PC-3 (cell line): ENCODE results near the gene TEDDM1. TPM values are rescaled to one million over a fixed set of nuclear protein-coding genes. Genes with fewer than 3 reads are reported as not detected.
A peak's percentile ranks its signal among the peaks of the same experiment; 100 is the strongest.

Experiments used
- ATAC-seq: fragments of 200-7000 bp; cut with Tn5 transposase; 2 replicates; pipeline ENCODE4 v1.9.1; 2020; ENCODE audit warnings: mild to moderate bottlenecking, moderate library complexity
- BruUV-seq: library from RNA; stranded (reverse); fragments of 400-500 nt; replicated peaks from 2 replicates; lab custom pipeline; 2021; lab: Mats Ljungman, UMichigan
- CTCF ChIA-PET: fragments of 300-600 bp; sonication (Branson Sonifier 250); formaldehyde crosslinking; loops from one replicate; lab custom pipeline; 2022; ENCODE audit warnings: antibody characterized with exemption; lab: Charles Lee
- POLR2A ChIA-PET: fragments of 300-600 bp; sonication (Branson Sonifier 250); formaldehyde crosslinking; loops from one replicate; lab custom pipeline; 2022; ENCODE audit warnings: antibody characterized with exemption; ENCODE audit not compliant: unreplicated experiment; lab: Charles Lee
- DNase-seq: peaks from one replicate; pipeline ENCODE4 v3.0.0-alpha.2; 2015
- H2AFZ ChIP-seq: fragments of 300-600 bp; sonication (generic); 2 replicates; pipeline ENCODE4 v1.6.0; 2016; ENCODE audit warnings: antibody characterized with exemption, low read length
- H3F3A ChIP-seq: fragments of 300-600 bp; sonication (generic); one replicate; pipeline ENCODE4 v1.6.0; 2017; ENCODE audit warnings: antibody characterized with exemption, low read length, control low read depth, mild to moderate bottlenecking; ENCODE audit not compliant: unreplicated experiment
- H3K27ac ChIP-seq: fragments of 300-600 bp; sonication (generic); 2 replicates; pipeline ENCODE4 v1.5.1; 2016; ENCODE audit warnings: mild to moderate bottlenecking, low read length
- H3K27me3 ChIP-seq: fragments of 300-600 bp; sonication (generic); 2 replicates; pipeline ENCODE4 v1.6.1; 2016; ENCODE audit warnings: low read length, mixed read lengths
- H3K36me3 ChIP-seq: fragments of 300-600 bp; sonication (generic); 2 replicates; pipeline ENCODE4 v1.6.1; 2016; ENCODE audit warnings: low read depth, mixed run types, low read length, mixed read lengths
- H3K4me1 ChIP-seq: fragments of 300-600 bp; sonication (generic); 2 replicates; pipeline ENCODE4 v1.5.1; 2016; ENCODE audit warnings: low read length; ENCODE audit not compliant: insufficient read depth
- H3K4me2 ChIP-seq: fragments of 300-600 bp; sonication (generic); 2 replicates; pipeline ENCODE4 v1.6.0; 2016; ENCODE audit warnings: low read length
- H3K4me3 ChIP-seq: fragments of 300-600 bp; sonication (generic); 2 replicates; pipeline ENCODE4 v1.5.1; 2016; ENCODE audit warnings: mild to moderate bottlenecking, low read length, mixed read lengths
- H3K79me2 ChIP-seq: fragments of 300-600 bp; sonication (generic); 2 replicates; pipeline ENCODE4 v1.6.1; 2017; ENCODE audit warnings: low read length, mixed read lengths
- H3K9ac ChIP-seq: fragments of 300-600 bp; sonication (generic); 2 replicates; pipeline ENCODE4 v1.6.0; 2016; ENCODE audit warnings: mild to moderate bottlenecking, low read length
- H3K9me2 ChIP-seq: fragments of 300-600 bp; sonication (generic); replicated peaks from 2 replicates; pipeline ENCODE4 v1.6.1; 2016; ENCODE audit warnings: mixed run types, low read length, mixed read lengths
- H3K9me3 ChIP-seq: fragments of 300-600 bp; sonication (generic); 2 replicates; pipeline ENCODE4 v1.6.1; 2016; ENCODE audit warnings: low read length, mixed read lengths
- H4K20me1 ChIP-seq: fragments of 300-600 bp; sonication (generic); 2 replicates; pipeline ENCODE4 v1.6.1; 2016; ENCODE audit warnings: low read length, mixed read lengths
- EZH2 ChIP-seq: fragments of 300-600 bp; sonication (generic); IDR thresholded peaks from one replicate; pipeline ENCODE4 v1.6.1; 2017; ENCODE audit warnings: antibody characterized with exemption, mild to moderate bottlenecking, low read length; ENCODE audit not compliant: unreplicated experiment
- EZH2phosphoT487 ChIP-seq: fragments of 300-600 bp; sonication (generic); IDR thresholded peaks from 2 replicates; pipeline ENCODE4 v1.6.1; 2018; ENCODE audit warnings: mild to moderate bottlenecking, antibody characterized with exemption, low read length, borderline replicate concordance
- intact Hi-C: fragments of 100-400 bp; cut with micrococcal nuclease; formaldehyde crosslinking; loops from 2 replicates; pipeline ENCODE4 v1.9.0; 2023
- total RNA-seq: library from RNA; depleted of rRNA; stranded (reverse); fragments of >200 nt; gene quantifications from 2 replicates; pipeline ENCODE4 v1.2.3, GENCODE V29; 2014
- TF ChIP-seq, protein P1 (sequence below): fragments of 300-600 bp; sonication (generic); conservative IDR thresholded peaks from 2 replicates; pipeline ENCODE4 v1.5.1; 2017; ENCODE audit warnings: antibody characterized with exemption, low read depth, mild to moderate bottlenecking, low read length

The TEDDM1 gene
- total RNA-seq, 1 experiment from 2014 or later = not detected

DNA sequence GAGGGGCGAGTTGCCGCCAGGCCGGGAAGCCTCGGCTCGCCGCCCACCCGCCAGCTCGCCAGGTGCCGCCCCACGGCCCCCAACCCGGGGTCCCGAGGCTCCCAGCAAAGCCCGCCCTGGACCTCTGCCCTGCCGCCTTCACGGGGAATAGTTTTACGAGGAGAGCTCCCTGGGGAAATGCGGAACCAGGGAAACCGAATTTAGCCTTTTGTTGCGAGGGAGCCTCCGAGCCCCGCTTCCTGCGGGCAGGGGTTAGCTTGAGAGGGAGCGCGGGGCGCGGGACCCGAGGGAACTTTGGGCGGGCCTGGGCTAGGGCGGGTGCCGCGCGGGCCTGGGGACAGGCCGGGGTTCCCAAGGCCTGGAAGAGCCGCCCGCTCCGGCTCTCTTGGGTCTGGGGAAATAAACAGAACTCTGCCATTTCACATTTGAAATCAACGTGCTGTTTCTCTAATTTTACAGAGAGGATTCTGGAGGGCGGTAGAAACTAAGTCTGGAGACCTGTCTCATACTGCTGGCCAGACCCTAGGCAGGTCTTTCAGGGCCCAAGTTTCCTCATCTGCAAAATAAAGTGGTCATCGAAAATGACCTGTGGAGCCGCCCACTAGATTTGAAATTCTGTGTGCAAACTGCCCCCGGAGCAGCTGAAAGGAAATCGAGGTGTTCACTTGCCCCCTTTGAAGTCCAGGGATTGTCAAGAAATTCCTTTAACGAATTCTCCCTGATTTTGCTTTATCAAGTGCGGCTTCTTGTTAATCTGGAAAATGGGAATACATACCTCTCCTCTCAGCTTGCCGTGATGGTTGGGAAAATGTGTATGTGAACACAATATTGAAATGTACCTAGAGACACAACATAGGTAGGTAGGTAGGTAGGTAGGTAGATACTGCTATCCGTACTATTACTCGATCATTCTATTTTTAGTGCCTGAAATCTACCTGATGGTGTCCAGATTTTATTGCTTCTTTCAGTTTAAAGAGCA, 8.1 kb downstream of the TEDDM1 start:
- peaks cover 31% of the 10 kb centered on the region for H4K20me1 ChIP-seq
- DNase-seq (peak; percentile 15), ATAC-seq (peak; percentile 21)
- POLR2A ChIA-PET = interaction anchor here (0.6 to 1.0 kb wide), 3 partner anchors 71 to 284 kb away, joined by 3 to 5 read pairs (median 4); no protein-coding TSS in a partner anchor
- H3K4me3 ChIP-seq = peak overlapping the region; percentile 95
- peak overlapping the region; percentile 92 for H3K9ac ChIP-seq
- H3K9me2 ChIP-seq = no peaks in the 10 kb centered on the region
- CTCF ChIA-PET = no interaction called here
- peak overlapping the region; percentile 97 for H3K4me2 ChIP-seq
- H3K27me3 ChIP-seq = no peaks in the 10 kb centered on the region
- H3K36me3 ChIP-seq = peaks cover 15% of the 10 kb centered on the region
- intact Hi-C loops = loop anchor here (5.0 kb wide), 1 partner anchor 90 kb away; no protein-coding TSS in a partner anchor
- H3F3A ChIP-seq = no peaks in the 10 kb centered on the region
- TSS peak; percentile 59 for BruUV-seq
- peaks cover 40% of the 10 kb centered on the region for H3K79me2 ChIP-seq
- peak overlapping the region; percentile 73 for H3K27ac ChIP-seq
- no peak for TF ChIP-seq EZH2
- TF ChIP-seq EZH2phosphoT487 = no peak
- TF ChIP-seq, protein P1, sequence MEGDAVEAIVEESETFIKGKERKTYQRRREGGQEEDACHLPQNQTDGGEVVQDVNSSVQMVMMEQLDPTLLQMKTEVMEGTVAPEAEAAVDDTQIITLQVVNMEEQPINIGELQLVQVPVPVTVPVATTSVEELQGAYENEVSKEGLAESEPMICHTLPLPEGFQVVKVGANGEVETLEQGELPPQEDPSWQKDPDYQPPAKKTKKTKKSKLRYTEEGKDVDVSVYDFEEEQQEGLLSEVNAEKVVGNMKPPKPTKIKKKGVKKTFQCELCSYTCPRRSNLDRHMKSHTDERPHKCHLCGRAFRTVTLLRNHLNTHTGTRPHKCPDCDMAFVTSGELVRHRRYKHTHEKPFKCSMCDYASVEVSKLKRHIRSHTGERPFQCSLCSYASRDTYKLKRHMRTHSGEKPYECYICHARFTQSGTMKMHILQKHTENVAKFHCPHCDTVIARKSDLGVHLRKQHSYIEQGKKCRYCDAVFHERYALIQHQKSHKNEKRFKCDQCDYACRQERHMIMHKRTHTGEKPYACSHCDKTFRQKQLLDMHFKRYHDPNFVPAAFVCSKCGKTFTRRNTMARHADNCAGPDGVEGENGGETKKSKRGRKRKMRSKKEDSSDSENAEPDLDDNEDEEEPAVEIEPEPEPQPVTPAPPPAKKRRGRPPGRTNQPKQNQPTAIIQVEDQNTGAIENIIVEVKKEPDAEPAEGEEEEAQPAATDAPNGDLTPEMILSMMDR = no peak
- peak overlapping the region; percentile 83 for H2AFZ ChIP-seq
- peaks cover 16% of the 10 kb centered on the region for H3K4me1 ChIP-seq
- H3K9me3 ChIP-seq = no peaks in the 10 kb centered on the region

DNA sequence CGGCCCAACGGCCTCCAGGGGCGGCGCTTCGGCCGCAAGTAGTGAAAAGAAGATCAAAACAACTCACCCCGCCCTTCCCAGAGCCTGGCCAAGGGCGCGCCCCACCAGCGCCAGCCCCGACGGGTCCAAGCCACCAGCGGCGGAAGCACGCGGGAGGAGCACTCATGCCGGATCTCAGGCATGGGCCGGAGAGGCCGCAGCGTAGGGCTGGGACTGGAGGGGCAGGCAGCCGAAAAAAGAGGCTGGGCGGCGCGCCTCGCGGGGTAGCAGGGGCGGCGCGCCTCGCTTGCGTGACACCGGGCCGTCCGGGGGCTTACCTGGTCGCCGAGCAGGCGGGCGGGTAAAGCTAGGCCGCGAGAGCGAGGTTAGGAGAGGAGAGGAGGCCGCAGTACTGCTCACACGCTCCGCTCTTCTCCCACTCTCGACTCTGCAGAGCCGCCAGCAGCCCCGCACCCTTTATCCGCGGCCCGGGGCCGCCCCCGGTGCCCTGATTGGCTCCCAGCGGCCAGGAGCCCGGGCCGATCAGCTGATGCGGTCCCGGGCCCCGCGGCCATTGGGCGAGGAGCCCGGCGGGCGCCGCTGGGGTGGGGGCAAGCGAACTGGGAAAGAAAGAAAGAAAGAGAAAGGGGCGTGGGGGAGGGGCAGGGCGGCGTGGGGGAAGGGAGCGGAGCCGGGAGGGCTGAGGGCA, 9.0 kb downstream of the TEDDM1 start, which contains the start of gene GLUL:
TSS of gene GLUL (minus strand) at position 429 of the 688 bp plus-strand sequence. CDS start 3,053 bp downstream, outside the sequence.
- Histone ChIP-seq H3F3A (no peaks in the 10 kb centered on the region), H3K27ac (peak within 1 kb of the TSS; percentile 73), H3K9ac (peak within 1 kb of the TSS; percentile 92), H3K27me3 (no peaks in the 10 kb centered on the region), H3K9me3 (no peaks in the 10 kb centered on the region), H4K20me1 (peaks cover 31% of the 10 kb centered on the region), H3K4me1 (peaks cover 12% of the 10 kb centered on the region), H3K79me2 (peaks cover 41% of the 10 kb centered on the region), H3K4me2 (peak within 1 kb of the TSS; percentile 97), H3K36me3 (peaks cover 23% of the 10 kb centered on the region), H3K4me3 (peak within 1 kb of the TSS; percentile 95), H2AFZ (peak within 1 kb of the TSS; percentile 83), H3K9me2 (no peaks in the 10 kb centered on the region)
- intact Hi-C loops = loop anchor here (1.0 to 5.0 kb wide), 2 partner anchors 89 to 174 kb away; no protein-coding TSS in a partner anchor
- POLR2A ChIA-PET = interaction anchor here (0.6 to 1.0 kb wide), 3 partner anchors 71 to 283 kb away, joined by 3 to 5 read pairs (median 4); no protein-coding TSS in a partner anchor
- BruUV-seq = no TSS peak
- DNase-seq (peak; percentile 88), ATAC-seq (peak; percentile 88)
- CTCF ChIA-PET = interaction anchor here (0.6 kb wide), 1 partner anchor 209 kb away, joined by 4 read pairs; no protein-coding TSS in a partner anchor
- TF ChIP-seq, protein P1 = no peak
- TF ChIP-seq EZH2 (no peak), EZH2phosphoT487 (no peak)
